CD14-positive monocyte (primary cell): ENCODE data around the gene IL12RB1. TPM values are rescaled to one million over a fixed set of nuclear protein-coding genes. Genes with fewer than 3 reads are reported as not detected.

Experiments used
- DNase-seq, 3 donors: peaks; one replicate each; pipeline ENCODE4 v3.0.0-alpha.2; 2011 to 2022
- H2AFZ ChIP-seq: 2 replicates; pipeline ENCODE4 v1.6.0; 2012; ENCODE audit warnings: mild to moderate bottlenecking, low read depth, low read length, inconsistent platforms; ENCODE audit not compliant: insufficient read depth, poor library complexity, severe bottlenecking
- H3K27ac ChIP-seq, 2 donors: 1 replicate in 1 of 2; 2 replicates in 1 of 2; pipeline ENCODE4 v1.5.1; 2012 to 2013; ENCODE audit warnings: low read length in 2 of 2, control low read depth in 1 of 2, inconsistent platforms in 1 of 2, low read depth in 1 of 2, mild to moderate bottlenecking in 1 of 2
- H3K27me3 ChIP-seq, 2 donors: one replicate each; pipeline versions ENCODE4 v1.6.0 to v1.6.1; 2011 to 2013; ENCODE audit warnings: low read length in 2 of 2; ENCODE audit not compliant: control insufficient read depth in 2 of 2, insufficient read depth in 2 of 2
- H3K36me3 ChIP-seq, 2 donors: replicated peaks in 1 of 2; 1 replicate in 1 of 2; 2 replicates in 1 of 2; pipeline versions ENCODE4 v1.5.1 to v1.6.1; 2012 to 2013; ENCODE audit warnings: low read length in 2 of 2, control low read depth in 1 of 2, inconsistent platforms in 1 of 2, mild to moderate bottlenecking in 1 of 2; ENCODE audit not compliant: insufficient read depth in 2 of 2, control insufficient read depth in 1 of 2
- H3K4me1 ChIP-seq, 2 donors: 1 replicate in 1 of 2; 2 replicates in 1 of 2; pipeline versions ENCODE4 v1.5.1 to v1.6.1; 2012 to 2013; ENCODE audit warnings: low read length in 2 of 2, control low read depth in 1 of 2, inconsistent platforms in 1 of 2, mild to moderate bottlenecking in 1 of 2, moderate library complexity in 1 of 2; ENCODE audit not compliant: insufficient read depth in 2 of 2, control insufficient read depth in 1 of 2
- H3K4me2 ChIP-seq: replicated peaks from 2 replicates; pipeline ENCODE3; 2012; ENCODE audit warnings: low read length, moderate library complexity, mild to moderate bottlenecking; ENCODE audit not compliant: poor library complexity, severe bottlenecking; ENCODE audit errors: extremely low read depth
- H3K4me3 ChIP-seq, 3 experiments: fragments of 200-600 bp in 1 of 3; sonication (generic) in 1 of 3; replicated peaks in 1 of 3; 1 replicate in 2 of 3; 2 replicates in 1 of 3; pipeline ENCODE4 v1.5.1; 2011 to 2013; ENCODE audit warnings: low read length in 3 of 3, mild to moderate bottlenecking in 3 of 3, control low read depth in 2 of 3, low read depth in 2 of 3, inconsistent platforms in 1 of 3, moderate library complexity in 1 of 3
- H3K79me2 ChIP-seq: 2 replicates; pipeline ENCODE4 v1.6.0; 2012; ENCODE audit warnings: mild to moderate bottlenecking, control low read depth, inconsistent platforms, low read length, moderate library complexity; ENCODE audit not compliant: insufficient read depth
- H3K9ac ChIP-seq: 2 replicates; pipeline ENCODE4 v1.6.0; 2017; ENCODE audit warnings: low read length, mild to moderate bottlenecking; ENCODE audit not compliant: insufficient read depth, poor library complexity, severe bottlenecking
- H3K9me3 ChIP-seq, 2 donors: replicated peaks in 1 of 2; 1 replicate in 1 of 2; 2 replicates in 1 of 2; pipeline versions ENCODE4 v1.5.1 to v1.6.1; 2012 to 2013; ENCODE audit warnings: low read length in 2 of 2, control low read depth in 1 of 2; ENCODE audit not compliant: control insufficient read depth in 1 of 2, insufficient read depth in 1 of 2
- H4K20me1 ChIP-seq: 2 replicates; pipeline ENCODE4 v1.6.0; 2012; ENCODE audit warnings: mild to moderate bottlenecking, low read length, control low read depth, moderate library complexity; ENCODE audit not compliant: insufficient read depth
- H3K27ac Mint-ChIP-seq, 7 donors: one replicate each; pipeline ENCODE4 v1.8.0; 2020; ENCODE audit warnings: mild to moderate bottlenecking in 7 of 7, mixed read lengths in 7 of 7, moderate library complexity in 6 of 7, inconsistent platforms in 2 of 7
- H3K27me3 Mint-ChIP-seq, 3 donors: one replicate each; pipeline ENCODE4 v1.8.0; 2021 to 2022; ENCODE audit warnings: low read depth in 3 of 3, mild to moderate bottlenecking in 3 of 3, mixed read lengths in 3 of 3, moderate library complexity in 3 of 3, inconsistent platforms in 1 of 3
- H3K36me3 Mint-ChIP-seq, 2 donors: one replicate each; pipeline ENCODE4 v1.8.0; 2020; ENCODE audit warnings: mixed read lengths in 2 of 2, inconsistent platforms in 1 of 2, mild to moderate bottlenecking in 1 of 2
- H3K4me1 Mint-ChIP-seq: one replicate; pipeline ENCODE4 v1.8.0; 2020; ENCODE audit warnings: mild to moderate bottlenecking, mixed read lengths
- H3K4me3 Mint-ChIP-seq, 2 donors: one replicate each; pipeline ENCODE4 v1.8.0; 2020; ENCODE audit warnings: mild to moderate bottlenecking in 2 of 2, mixed read lengths in 2 of 2, moderate library complexity in 1 of 2
- H3K9me3 Mint-ChIP-seq, 7 donors: one replicate each; pipeline ENCODE4 v1.8.0; 2020 to 2022; ENCODE audit warnings: mixed read lengths in 7 of 7, mild to moderate bottlenecking in 6 of 7, moderate library complexity in 6 of 7, inconsistent platforms in 2 of 7
- WGBS: methylation state at CpG from one replicate; pipeline ENCODE4 v1.1.5; 2013; ENCODE audit warnings: missing lambda C conversion rate; ENCODE audit not compliant: insufficient coverage; 5-methylcytosine and 5-hydroxymethylcytosine counted together
- intact Hi-C, 2 donors: fragments of 100-400 bp; cut with micrococcal nuclease; formaldehyde crosslinking; loops; one replicate each; pipeline versions ENCODE4 v1.15.0 to v1.15.1; 2023
- polyA plus RNA-seq, 3 donors: library from polyadenylated mRNA; depleted of rRNA in 1 of 3; unstranded in 2 of 3; stranded (reverse) in 1 of 3; fragments of 300-500 nt in 2 of 3; fragments of >200 nt in 1 of 3; fragmentation: Illumina TruSeq in 2 of 3; gene quantifications; 1 replicate in 2 of 3; 2 replicates in 1 of 3; pipeline ENCODE4 v1.2.3, GENCODE V29; 2012 to 2021
- TF ChIP-seq, protein P1 (sequence below): fragments of 200-600 bp; IDR thresholded peaks from one replicate; pipeline ENCODE4 v1.8.0; 2022; ENCODE audit warnings: antibody characterized with exemption, mild to moderate bottlenecking

IL12RB1 gene
- polyA plus RNA-seq, 3 donors = 7.8 to 17.5 (median 7.9) TPM

DNA sequence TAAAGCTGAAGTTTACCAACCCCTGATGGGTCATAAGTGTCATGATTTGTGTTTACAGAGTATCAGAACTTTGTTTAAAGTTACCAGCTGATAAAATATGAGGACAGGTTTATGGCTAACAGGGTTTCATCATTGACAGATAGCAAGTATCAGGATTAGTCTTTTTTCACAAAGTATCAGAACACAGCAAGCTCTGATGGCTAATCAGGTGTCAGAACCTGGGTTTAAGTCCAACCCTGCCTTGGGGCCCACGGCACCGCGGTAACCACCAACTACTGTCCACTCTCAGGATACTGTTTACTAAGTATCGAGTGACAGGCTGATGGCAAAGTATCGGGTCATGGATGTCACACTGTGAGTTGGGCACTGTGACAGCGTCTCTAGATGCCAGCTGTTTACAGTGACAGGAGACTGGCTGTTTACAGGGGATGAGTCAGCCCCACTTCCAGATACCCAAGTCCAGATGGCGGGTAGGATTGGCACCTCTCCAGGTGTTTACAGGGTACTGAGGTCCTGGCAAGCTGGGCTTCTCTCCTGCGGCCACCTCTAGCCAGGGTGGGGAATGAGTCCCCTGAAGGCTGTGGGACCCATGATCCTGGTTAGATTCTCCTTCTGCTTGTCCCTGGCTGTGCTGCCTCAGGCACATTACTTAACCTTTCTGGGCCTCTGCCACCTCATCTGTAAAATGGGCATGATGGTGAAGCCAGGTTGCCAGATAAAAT lies 57.0 kb downstream of the IL12RB1 start:
- H3K9ac ChIP-seq = no peak overlapping the region
- 83% methylated on average over 7 of the region's 8 CpGs for WGBS
- no peak overlapping the region for H3K27ac ChIP-seq

DNA sequence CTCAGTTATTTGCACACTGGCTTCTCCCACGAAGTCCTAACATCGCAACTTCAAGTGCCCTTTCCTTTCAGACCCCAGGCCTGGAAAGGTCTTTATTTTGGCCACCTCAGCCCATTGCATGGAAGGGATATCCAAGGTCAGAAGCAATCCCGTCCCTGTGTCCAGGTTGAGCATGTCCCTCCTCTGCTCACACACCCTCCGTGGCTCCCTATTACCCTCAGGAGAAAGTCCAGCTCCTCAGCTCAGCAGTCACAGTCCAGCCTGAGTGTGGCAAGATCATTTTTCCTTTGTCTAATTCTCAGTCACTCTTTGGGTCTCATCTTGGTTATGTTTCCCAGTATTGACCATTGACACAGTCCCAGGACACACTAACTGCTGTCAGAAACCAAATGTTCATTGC lies 59.6 kb downstream of the IL12RB1 start:
- H3K4me3 Mint-ChIP-seq = no peak overlapping the region
- H3K27ac ChIP-seq = no peak overlapping the region
- TF ChIP-seq, protein P1, sequence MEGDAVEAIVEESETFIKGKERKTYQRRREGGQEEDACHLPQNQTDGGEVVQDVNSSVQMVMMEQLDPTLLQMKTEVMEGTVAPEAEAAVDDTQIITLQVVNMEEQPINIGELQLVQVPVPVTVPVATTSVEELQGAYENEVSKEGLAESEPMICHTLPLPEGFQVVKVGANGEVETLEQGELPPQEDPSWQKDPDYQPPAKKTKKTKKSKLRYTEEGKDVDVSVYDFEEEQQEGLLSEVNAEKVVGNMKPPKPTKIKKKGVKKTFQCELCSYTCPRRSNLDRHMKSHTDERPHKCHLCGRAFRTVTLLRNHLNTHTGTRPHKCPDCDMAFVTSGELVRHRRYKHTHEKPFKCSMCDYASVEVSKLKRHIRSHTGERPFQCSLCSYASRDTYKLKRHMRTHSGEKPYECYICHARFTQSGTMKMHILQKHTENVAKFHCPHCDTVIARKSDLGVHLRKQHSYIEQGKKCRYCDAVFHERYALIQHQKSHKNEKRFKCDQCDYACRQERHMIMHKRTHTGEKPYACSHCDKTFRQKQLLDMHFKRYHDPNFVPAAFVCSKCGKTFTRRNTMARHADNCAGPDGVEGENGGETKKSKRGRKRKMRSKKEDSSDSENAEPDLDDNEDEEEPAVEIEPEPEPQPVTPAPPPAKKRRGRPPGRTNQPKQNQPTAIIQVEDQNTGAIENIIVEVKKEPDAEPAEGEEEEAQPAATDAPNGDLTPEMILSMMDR = no peak
- H3K4me1 ChIP-seq = peaks cover 37 to 38% of the 10 kb centered on the region in 2 donors
- H3K9me3 ChIP-seq = peaks cover 0 to 3% of the 10 kb centered on the region in 2 donors
- H3K4me1 Mint-ChIP-seq = peaks cover 46% of the 10 kb centered on the region
- H3K36me3 ChIP-seq = no peaks in the 10 kb centered on the region
- DNase-seq = no peak
- H3K9ac ChIP-seq = no peak overlapping the region
- intact Hi-C loops = no loop called here
- H3K27me3 Mint-ChIP-seq = peaks cover 0 to 14% (median 3%) of the 10 kb centered on the region in 3 donors
- H3K4me2 ChIP-seq = no peak overlapping the region
- H2AFZ ChIP-seq = no peak overlapping the region
- no peak overlapping the region for H3K4me3 ChIP-seq
- H3K9me3 Mint-ChIP-seq = peaks cover 0 to 4% (median 4%) of the 10 kb centered on the region in 7 donors
- H4K20me1 ChIP-seq = no peaks in the 10 kb centered on the region
- no peaks in the 10 kb centered on the region for H3K79me2 ChIP-seq
- no peaks in the 10 kb centered on the region for H3K27me3 ChIP-seq
- H3K36me3 Mint-ChIP-seq = peaks cover 0 to 7% of the 10 kb centered on the region in 2 donors
- WGBS = 95% methylated on average over 4 of the region's 4 CpGs
- H3K27ac Mint-ChIP-seq = no peak overlapping the region

More for the DNA sequence above, 57.0 kb downstream of the IL12RB1 start:
- H3K27me3 Mint-ChIP-seq = peaks cover 0 to 8% (median 3%) of the 10 kb centered on the region in 3 donors
- H3K27me3 ChIP-seq = no peaks in the 10 kb centered on the region
- H3K36me3 ChIP-seq = no peaks in the 10 kb centered on the region
- DNase-seq = peak in 2 of 3 donors; percentile 46 to 59
- H3K27ac Mint-ChIP-seq = no peak overlapping the region
- TF ChIP-seq, protein P1 = no peak
- peaks cover 27% of the 10 kb centered on the region for H3K4me1 Mint-ChIP-seq
- peaks cover 14 to 22% of the 10 kb centered on the region in 2 donors for H3K4me1 ChIP-seq
- peaks cover 0 to 1% (median 0%) of the 10 kb centered on the region in 7 donors for H3K9me3 Mint-ChIP-seq
- no peak overlapping the region for H3K4me3 ChIP-seq
- H3K79me2 ChIP-seq = no peaks in the 10 kb centered on the region
- no peak overlapping the region for H3K4me2 ChIP-seq
- no peak overlapping the region for H3K4me3 Mint-ChIP-seq
- intact Hi-C loops = no loop called here
- no peak overlapping the region for H2AFZ ChIP-seq
- H3K36me3 Mint-ChIP-seq = peaks cover 0 to 4% of the 10 kb centered on the region in 2 donors
- H4K20me1 ChIP-seq = no peaks in the 10 kb centered on the region
- H3K9me3 ChIP-seq = no peaks in the 10 kb centered on the region
